Tibial nerve (tissue), 4 donors: ENCODE data around the gene ARID4B. TPM values are rescaled to one million over a fixed set of nuclear protein-coding genes. Genes with fewer than 3 reads are reported as not detected.

ENCODE experiments used
- DNase-seq, 2 donors: peaks; one replicate each; pipeline ENCODE4 v3.0.0-alpha.2; 2019; ENCODE audit warnings: low spot score in 2 of 2
- H3K27ac ChIP-seq, 4 donors: fragments of 200-600 bp; sonication (generic) in 3 of 4; one replicate each; pipeline ENCODE4 v1.5.1; 2017 to 2019; ENCODE audit warnings: mild to moderate bottlenecking in 1 of 4
- H3K27me3 ChIP-seq, 2 donors: fragments of 200-600 bp; sonication (generic) in 1 of 2; one replicate each; pipeline versions ENCODE4 v1.5.1 to v1.6.0; 2017 to 2019
- H3K36me3 ChIP-seq, 3 donors: fragments of 200-600 bp; sonication (generic); one replicate each; pipeline ENCODE4 v1.5.1; 2018 to 2019
- H3K4me1 ChIP-seq, 4 donors: fragments of 200-600 bp; sonication (generic) in 3 of 4; one replicate each; pipeline ENCODE4 v1.5.1; 2017 to 2019
- H3K4me3 ChIP-seq, 4 donors: fragments of 200-600 bp; sonication (generic) in 3 of 4; one replicate each; pipeline ENCODE4 v1.5.1; 2017 to 2019; ENCODE audit warnings: mild to moderate bottlenecking in 1 of 4, moderate library complexity in 1 of 4
- H3K9me3 ChIP-seq, 4 donors: fragments of 200-600 bp; sonication (generic) in 3 of 4; one replicate each; pipeline ENCODE4 v1.5.1; 2017 to 2019
- EP300 ChIP-seq, 2 donors: sonication (generic); formaldehyde crosslinking; IDR thresholded peaks; one replicate each; pipeline ENCODE4 v1.6.1; 2017; ENCODE audit warnings: antibody characterized with exemption in 2 of 2, mild to moderate bottlenecking in 1 of 2
- POLR2A ChIP-seq, 2 donors: fragments of 450-650 bp; IDR thresholded peaks; one replicate each; pipeline ENCODE4 v1.6.1; 2017; ENCODE audit warnings: antibody characterized with exemption in 2 of 2, mild to moderate bottlenecking in 2 of 2, moderate library complexity in 2 of 2
- WGBS, 2 donors: methylation state at CpG; one replicate each; pipeline ENCODE4 v1.1.5; 2018; 5-methylcytosine and 5-hydroxymethylcytosine counted together
- total RNA-seq, 4 donors: library from RNA; depleted of rRNA; stranded (reverse); fragments of >200 nt; gene quantifications; one replicate each; pipeline ENCODE4 v1.1.0, GENCODE V29; 2016
- TF ChIP-seq, protein P1 (sequence below), 5 experiments: fragments of 200-600 bp in 3 of 5; fragments of 450-650 bp in 2 of 5; sonication (generic) in 3 of 5; IDR thresholded peaks; one replicate each; pipeline ENCODE4 v1.5.1; 2016 to 2019; ENCODE audit warnings: antibody characterized with exemption in 5 of 5, mild to moderate bottlenecking in 3 of 5, moderate library complexity in 2 of 5

The ARID4B gene, protein sequence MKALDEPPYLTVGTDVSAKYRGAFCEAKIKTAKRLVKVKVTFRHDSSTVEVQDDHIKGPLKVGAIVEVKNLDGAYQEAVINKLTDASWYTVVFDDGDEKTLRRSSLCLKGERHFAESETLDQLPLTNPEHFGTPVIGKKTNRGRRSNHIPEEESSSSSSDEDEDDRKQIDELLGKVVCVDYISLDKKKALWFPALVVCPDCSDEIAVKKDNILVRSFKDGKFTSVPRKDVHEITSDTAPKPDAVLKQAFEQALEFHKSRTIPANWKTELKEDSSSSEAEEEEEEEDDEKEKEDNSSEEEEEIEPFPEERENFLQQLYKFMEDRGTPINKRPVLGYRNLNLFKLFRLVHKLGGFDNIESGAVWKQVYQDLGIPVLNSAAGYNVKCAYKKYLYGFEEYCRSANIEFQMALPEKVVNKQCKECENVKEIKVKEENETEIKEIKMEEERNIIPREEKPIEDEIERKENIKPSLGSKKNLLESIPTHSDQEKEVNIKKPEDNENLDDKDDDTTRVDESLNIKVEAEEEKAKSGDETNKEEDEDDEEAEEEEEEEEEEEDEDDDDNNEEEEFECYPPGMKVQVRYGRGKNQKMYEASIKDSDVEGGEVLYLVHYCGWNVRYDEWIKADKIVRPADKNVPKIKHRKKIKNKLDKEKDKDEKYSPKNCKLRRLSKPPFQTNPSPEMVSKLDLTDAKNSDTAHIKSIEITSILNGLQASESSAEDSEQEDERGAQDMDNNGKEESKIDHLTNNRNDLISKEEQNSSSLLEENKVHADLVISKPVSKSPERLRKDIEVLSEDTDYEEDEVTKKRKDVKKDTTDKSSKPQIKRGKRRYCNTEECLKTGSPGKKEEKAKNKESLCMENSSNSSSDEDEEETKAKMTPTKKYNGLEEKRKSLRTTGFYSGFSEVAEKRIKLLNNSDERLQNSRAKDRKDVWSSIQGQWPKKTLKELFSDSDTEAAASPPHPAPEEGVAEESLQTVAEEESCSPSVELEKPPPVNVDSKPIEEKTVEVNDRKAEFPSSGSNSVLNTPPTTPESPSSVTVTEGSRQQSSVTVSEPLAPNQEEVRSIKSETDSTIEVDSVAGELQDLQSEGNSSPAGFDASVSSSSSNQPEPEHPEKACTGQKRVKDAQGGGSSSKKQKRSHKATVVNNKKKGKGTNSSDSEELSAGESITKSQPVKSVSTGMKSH (N-terminal part only)
- total RNA-seq, result 10 to 100 TPM; 41.6 to 58.8 (median 46.8) TPM

DNA sequence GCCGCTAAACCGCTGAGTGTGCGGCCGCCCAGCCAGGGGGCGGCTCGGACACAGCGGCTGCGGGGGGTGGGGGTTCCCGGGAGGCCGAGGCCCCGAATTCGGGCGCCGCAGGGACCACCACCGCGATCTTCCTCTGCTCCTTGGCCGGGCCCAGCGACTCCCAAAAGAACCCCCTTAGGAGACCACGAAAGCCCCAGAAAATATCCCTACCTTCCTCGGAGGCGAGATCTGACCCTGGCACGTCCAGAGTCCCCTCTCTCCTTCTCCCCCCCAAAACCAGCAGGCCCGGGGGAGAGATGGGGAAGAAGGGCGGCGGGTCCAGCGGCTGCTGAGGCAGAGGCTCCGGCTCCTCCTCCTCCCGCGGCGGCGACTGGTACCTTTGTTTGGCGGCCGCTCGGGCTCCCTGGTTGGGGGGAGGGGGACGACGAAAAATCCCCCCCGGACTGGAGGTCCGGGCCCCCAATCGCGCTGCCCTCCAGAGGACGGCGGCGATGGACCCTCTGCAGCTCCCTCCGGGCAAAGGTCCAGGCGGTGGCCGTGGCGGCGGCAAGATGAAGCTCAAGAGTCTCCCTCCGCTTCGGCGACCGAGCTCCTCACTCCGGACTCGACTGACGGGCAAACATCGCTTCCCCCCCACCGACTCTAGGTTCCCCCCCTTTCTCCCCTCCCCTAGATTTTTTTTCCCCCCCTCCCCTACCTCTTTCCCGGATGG lies at the start of gene ARID4B:
TSS of gene ARID4B (minus strand) at position 621 of the 712 bp plus-strand sequence. CDS start 1,260 bp downstream, outside the sequence.
- Histone ChIP-seq H3K27me3 (no peaks in the 10 kb centered on the region), H3K4me3 (peak within 1 kb of the TSS; percentile 66 to 98 (median 92)), H3K27ac (peak within 1 kb of the TSS; percentile 93 to 99 (median 98)), H3K4me1 (peaks cover 0 to 75% (median 44%) of the 10 kb centered on the region in 4 donors), H3K9me3 (no peaks in the 10 kb centered on the region), H3K36me3 (no peaks in the 10 kb centered on the region)
- WGBS, 2 donors, result 0 to 1% methylated on average over 24 to 43 of the region's 58 CpGs
- DNase-seq, result peak in 1 of 2 donors; percentile 67
- TF ChIP-seq, protein P1, sequence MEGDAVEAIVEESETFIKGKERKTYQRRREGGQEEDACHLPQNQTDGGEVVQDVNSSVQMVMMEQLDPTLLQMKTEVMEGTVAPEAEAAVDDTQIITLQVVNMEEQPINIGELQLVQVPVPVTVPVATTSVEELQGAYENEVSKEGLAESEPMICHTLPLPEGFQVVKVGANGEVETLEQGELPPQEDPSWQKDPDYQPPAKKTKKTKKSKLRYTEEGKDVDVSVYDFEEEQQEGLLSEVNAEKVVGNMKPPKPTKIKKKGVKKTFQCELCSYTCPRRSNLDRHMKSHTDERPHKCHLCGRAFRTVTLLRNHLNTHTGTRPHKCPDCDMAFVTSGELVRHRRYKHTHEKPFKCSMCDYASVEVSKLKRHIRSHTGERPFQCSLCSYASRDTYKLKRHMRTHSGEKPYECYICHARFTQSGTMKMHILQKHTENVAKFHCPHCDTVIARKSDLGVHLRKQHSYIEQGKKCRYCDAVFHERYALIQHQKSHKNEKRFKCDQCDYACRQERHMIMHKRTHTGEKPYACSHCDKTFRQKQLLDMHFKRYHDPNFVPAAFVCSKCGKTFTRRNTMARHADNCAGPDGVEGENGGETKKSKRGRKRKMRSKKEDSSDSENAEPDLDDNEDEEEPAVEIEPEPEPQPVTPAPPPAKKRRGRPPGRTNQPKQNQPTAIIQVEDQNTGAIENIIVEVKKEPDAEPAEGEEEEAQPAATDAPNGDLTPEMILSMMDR (IDR thresholded peaks at IDR 0.05), result no peak
- TF ChIP-seq EP300 (IDR thresholded peaks at IDR 0.05), result peak in 1 of 2 donors; percentile 53
- peak; percentile 69 to 73 for TF ChIP-seq POLR2A (IDR thresholded peaks at IDR 0.05)

DNA sequence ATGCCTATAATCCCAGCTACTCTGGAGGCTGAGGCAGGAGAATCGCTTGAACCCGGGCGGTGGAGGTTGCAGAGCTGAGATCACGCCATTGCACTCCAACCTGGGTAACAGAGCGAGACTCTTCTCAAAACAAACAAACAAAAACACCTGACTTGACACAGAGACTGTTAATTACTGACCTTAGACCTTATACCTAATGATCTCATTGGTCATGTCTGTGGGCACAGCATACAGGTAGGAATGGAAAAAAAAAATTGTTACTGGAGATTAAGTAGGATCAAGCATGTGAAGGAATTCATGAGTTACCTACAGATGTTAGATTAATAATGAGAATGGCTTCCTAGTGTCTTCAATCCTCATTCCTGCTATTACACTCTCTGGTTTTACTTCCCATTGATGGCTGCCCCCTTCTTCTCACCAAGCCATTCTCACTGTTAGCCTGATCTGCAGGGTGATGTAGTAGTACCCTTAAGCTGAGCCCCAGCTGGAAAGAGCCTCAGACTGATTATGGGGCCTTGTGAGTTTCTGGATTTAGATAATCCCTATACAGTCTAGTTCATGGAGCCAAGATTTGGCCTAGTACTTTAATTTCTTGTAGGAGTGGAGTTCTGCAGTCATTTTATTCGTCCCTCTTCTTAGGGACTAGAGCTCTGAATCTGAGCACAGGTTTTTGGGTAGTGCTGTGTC lies 48.1 kb upstream of the ARID4B start:
- Histone ChIP-seq H3K9me3 (no peaks in the 10 kb centered on the region), H3K36me3 (peaks cover 0 to 50% (median 0%) of the 10 kb centered on the region in 3 donors), H3K4me3 (no peak overlapping the region), H3K27me3 (no peaks in the 10 kb centered on the region), H3K27ac (no peak overlapping the region), H3K4me1 (no peaks in the 10 kb centered on the region)
- TF ChIP-seq EP300 (IDR thresholded peaks at IDR 0.05) (no peak), POLR2A (IDR thresholded peaks at IDR 0.05) (no peak)
- TF ChIP-seq, protein P1 (IDR thresholded peaks at IDR 0.05), result no peak
- DNase-seq, result no peak
- WGBS, 2 donors, result 96% methylated on average over 6 of the region's 6 CpGs

DNA sequence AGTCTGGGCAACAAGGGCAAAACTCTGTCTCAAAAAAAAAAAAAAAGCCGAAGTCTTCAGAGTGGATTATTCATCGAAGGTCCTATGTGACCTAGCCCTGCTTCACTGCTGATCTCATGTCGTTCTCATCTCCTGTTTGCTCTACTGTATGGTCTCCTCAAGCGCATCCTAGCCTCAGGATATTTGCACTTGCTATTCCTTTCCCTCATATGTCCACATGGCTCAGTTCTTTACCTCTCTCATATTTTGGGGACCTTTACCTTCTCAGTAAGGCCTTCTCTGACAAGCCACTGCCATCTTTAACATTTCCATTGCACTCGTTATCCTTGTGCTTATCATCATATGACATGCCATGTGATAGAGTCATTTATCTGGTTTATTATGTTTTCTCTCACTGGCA lies 41.8 kb upstream of the ARID4B start:
- TF ChIP-seq EP300 (IDR thresholded peaks at IDR 0.05) (no peak), POLR2A (IDR thresholded peaks at IDR 0.05) (no peak)
- TF ChIP-seq, protein P1 (IDR thresholded peaks at IDR 0.05), result no peak
- DNase-seq, result no peak
- H3K4me1 ChIP-seq, result peaks cover 0 to 14% (median 5%) of the 10 kb centered on the region in 4 donors

DNA sequence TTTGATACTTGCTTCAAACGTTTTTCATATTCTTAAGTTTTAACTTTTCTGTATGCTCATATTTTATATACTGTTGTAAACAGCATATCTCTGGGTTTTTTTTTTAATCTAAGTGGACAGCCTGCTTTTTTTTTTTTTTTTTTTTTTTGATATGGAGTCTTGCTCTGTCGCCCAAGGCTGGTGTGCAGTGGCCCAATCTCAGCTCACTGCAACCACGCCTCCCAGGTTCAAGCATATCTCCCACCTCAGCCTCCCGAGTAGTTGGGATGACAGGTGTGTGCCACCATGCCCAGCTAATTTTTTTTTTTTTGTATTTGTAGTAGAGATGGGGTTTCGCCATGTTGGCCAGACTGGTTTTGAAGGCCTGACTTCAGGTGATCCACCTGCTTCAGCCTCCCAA lies 40.4 kb upstream of the ARID4B start:
- Histone ChIP-seq H3K27me3 (no peaks in the 10 kb centered on the region), H3K4me3 (peak overlapping the region in 2 of 4 donors; percentile 67 to 73), H3K4me1 (peaks cover 0 to 14% (median 5%) of the 10 kb centered on the region in 4 donors), H3K27ac (no peak overlapping the region), H3K36me3 (peaks cover 0 to 14% (median 0%) of the 10 kb centered on the region in 3 donors), H3K9me3 (no peaks in the 10 kb centered on the region)
- no peak for DNase-seq
- 76 to 82% methylated on average over 5 of the region's 5 CpGs for WGBS, 2 donors
- no peak for TF ChIP-seq POLR2A (IDR thresholded peaks at IDR 0.05)
- no peak for TF ChIP-seq EP300 (IDR thresholded peaks at IDR 0.05)
- TF ChIP-seq, protein P1 (IDR thresholded peaks at IDR 0.05), result no peak

More for the DNA sequence above, 41.8 kb upstream of the ARID4B start:
- Histone ChIP-seq H3K9me3 (no peaks in the 10 kb centered on the region), H3K27me3 (no peaks in the 10 kb centered on the region), H3K27ac (no peak overlapping the region), H3K4me3 (no peak overlapping the region), H3K36me3 (peaks cover 0 to 25% (median 0%) of the 10 kb centered on the region in 3 donors)
- WGBS, 2 donors, result 91 to 93% methylated on average over 5 of the region's 5 CpGs
